Subcutaneous adipose tissue (tissue), 4 donors: ENCODE results near the gene ADGRG3. TPM values are rescaled to one million over a fixed set of nuclear protein-coding genes. Genes with fewer than 3 reads are reported as not detected.

Source experiments
- CTCF ChIP-seq: fragments of 450-650 bp; IDR thresholded peaks from one replicate; pipeline ENCODE4 v1.5.1; 2016; ENCODE audit warnings: low read depth, mild to moderate bottlenecking, control low read depth, antibody characterized with exemption, moderate library complexity
- total RNA-seq, 4 donors: library from RNA; depleted of rRNA; stranded (reverse); fragments of >200 nt; gene quantifications; one replicate each; pipeline ENCODE4 v1.1.0, GENCODE V29; 2016

Gene ADGRG3
- total RNA-seq, 4 donors from 2014 or later = 0.44 to 4.0 (median 2.1) TPM; not detected in 1

GRCh38 chr16:57634171-57634570, 33.9 kb upstream of the ADGRG3 start:
- no peak for TF ChIP-seq CTCF

GRCh38 chr16:57635266-57636097, 32.6 kb upstream of the ADGRG3 start:
- TF ChIP-seq CTCF = no peak

- no peak for TF ChIP-seq CTCF
Observed at GRCh38 chr16:57636184-57636583, 31.9 kb upstream of the ADGRG3 start.

GRCh38 chr16:57637020-57637419, 31.1 kb upstream of the ADGRG3 start:
- no peak for TF ChIP-seq CTCF

- TF ChIP-seq CTCF = no peak
Observed at GRCh38 chr16:57637424-57637823, 30.7 kb upstream of the ADGRG3 start.

- TF ChIP-seq CTCF = no peak
Observed at GRCh38 chr16:57637965-57638364, 30.1 kb upstream of the ADGRG3 start.

- TF ChIP-seq CTCF = no peak
Observed at GRCh38 chr16:57638381-57638780, 29.7 kb upstream of the ADGRG3 start.
